ENCODE data around the gene DMD. TPM values are rescaled to one million over a fixed set of nuclear protein-coding genes. Genes with fewer than 3 reads are reported as not detected.
"Not testable (repeated sequence)": the region's sequence is repeated elsewhere in the genome, so short reads cannot be mapped to it uniquely, and the experiment has no call there.

The DMD gene
- total RNA-seq, 4 donors from 2014 or later, result 2.2 to 26.7 (median 7.8) TPM

DNA sequence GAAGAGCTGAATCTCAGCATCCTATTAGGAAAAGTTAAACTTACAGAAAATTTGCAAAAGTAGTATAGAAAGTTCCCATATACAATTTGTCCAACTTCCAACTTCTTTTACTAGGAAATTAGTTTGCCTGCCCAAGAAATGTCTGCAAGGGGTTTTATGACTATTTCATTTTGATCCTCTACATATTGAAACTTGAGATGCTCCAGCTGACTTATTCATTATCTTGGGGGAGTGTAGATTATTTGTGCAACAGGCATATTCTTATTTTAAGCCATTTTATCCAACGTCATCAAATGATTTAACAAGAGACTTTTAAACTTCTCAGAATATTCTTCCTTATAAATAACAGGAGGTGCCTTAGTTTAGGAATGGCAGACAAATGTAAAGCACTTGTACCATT lies 1822.4 kb downstream of the DMD start:
- no peaks in the 10 kb centered on the region for H3K27me3 ChIP-seq
- H3K27ac ChIP-seq, result no peak overlapping the region
- H3K36me3 ChIP-seq, result no peaks in the 10 kb centered on the region
- intact Hi-C loops (cut with DNase I), result no loop called here
- H3K4me3 ChIP-seq, result no peak overlapping the region
- TF ChIP-seq, protein P1, sequence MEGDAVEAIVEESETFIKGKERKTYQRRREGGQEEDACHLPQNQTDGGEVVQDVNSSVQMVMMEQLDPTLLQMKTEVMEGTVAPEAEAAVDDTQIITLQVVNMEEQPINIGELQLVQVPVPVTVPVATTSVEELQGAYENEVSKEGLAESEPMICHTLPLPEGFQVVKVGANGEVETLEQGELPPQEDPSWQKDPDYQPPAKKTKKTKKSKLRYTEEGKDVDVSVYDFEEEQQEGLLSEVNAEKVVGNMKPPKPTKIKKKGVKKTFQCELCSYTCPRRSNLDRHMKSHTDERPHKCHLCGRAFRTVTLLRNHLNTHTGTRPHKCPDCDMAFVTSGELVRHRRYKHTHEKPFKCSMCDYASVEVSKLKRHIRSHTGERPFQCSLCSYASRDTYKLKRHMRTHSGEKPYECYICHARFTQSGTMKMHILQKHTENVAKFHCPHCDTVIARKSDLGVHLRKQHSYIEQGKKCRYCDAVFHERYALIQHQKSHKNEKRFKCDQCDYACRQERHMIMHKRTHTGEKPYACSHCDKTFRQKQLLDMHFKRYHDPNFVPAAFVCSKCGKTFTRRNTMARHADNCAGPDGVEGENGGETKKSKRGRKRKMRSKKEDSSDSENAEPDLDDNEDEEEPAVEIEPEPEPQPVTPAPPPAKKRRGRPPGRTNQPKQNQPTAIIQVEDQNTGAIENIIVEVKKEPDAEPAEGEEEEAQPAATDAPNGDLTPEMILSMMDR (IDR thresholded peaks at IDR 0.05), result no peak
- TF ChIP-seq POLR2A (IDR thresholded peaks at IDR 0.05), result no peak
- DNase-seq, result no peak
- no peaks in the 10 kb centered on the region for H3K9me3 ChIP-seq
- WGBS, 2 donors, result 50 to 62% methylated on average over 1 of the region's 1 CpG
- no peaks in the 10 kb centered on the region for H3K4me1 ChIP-seq

DNA sequence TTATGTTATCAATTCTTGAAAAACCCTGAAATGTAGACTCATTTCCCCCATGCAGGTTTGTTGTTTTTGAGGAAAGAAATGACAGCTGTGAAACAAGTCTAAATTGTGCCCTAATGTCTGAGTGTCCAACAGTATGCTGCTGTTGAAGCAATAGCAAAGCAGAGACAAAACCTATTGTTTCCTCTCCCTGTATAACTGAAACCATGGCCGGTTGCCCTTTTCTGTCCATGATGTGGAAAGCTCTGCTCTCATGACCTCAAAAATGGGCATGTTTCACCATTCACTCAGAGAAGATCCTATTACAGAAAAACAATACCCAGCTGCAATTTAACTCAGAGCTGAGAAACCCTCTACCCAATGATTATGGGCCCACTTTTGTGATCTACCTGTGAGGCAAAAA lies 1826.9 kb downstream of the DMD start:
- WGBS, 2 donors, result 83% methylated on average over 1 of the region's 1 CpG
- no peak overlapping the region for H3K27ac ChIP-seq
- no peaks in the 10 kb centered on the region for H3K4me1 ChIP-seq
- no peak for TF ChIP-seq POLR2A (IDR thresholded peaks at IDR 0.05)
- TF ChIP-seq, protein P1 (IDR thresholded peaks at IDR 0.05), result no peak
- intact Hi-C loops (cut with DNase I), result no loop called here
- no peak overlapping the region for H3K4me3 ChIP-seq
- no peaks in the 10 kb centered on the region for H3K36me3 ChIP-seq
- no peaks in the 10 kb centered on the region for H3K27me3 ChIP-seq
- no peaks in the 10 kb centered on the region for H3K9me3 ChIP-seq
- no peak for DNase-seq

DNA sequence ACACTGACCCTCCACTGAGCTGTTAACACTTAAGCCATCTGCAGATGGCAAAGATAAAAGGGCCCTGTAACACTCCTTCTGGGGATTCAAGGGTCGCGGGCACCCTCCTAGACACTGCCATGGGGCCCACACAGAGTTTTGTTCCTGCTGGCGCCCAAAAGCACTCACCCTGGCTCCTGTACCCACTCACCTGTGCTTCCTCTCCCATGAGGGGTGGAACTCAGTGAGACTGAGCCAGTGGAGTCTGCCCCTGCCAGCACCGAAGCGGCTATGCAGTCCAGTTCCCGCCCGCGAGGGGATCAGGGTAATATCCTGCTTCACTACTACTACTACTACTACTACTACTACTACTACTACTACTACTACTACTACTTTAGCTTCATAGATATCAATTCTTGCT lies 1827.4 kb downstream of the DMD start:
- TF ChIP-seq POLR2A (IDR thresholded peaks at IDR 0.05), result no peak
- intact Hi-C loops (cut with DNase I), result no loop called here
- DNase-seq, result no peak
- Histone ChIP-seq H3K36me3 (no peaks in the 10 kb centered on the region), H3K4me3 (no peak overlapping the region), H3K9me3 (no peaks in the 10 kb centered on the region), H3K27me3 (no peaks in the 10 kb centered on the region), H3K27ac (no peak overlapping the region), H3K4me1 (no peaks in the 10 kb centered on the region)
- WGBS, 2 donors, result 93 to 94% methylated on average over 2 to 5 of the region's 8 CpGs

DNA sequence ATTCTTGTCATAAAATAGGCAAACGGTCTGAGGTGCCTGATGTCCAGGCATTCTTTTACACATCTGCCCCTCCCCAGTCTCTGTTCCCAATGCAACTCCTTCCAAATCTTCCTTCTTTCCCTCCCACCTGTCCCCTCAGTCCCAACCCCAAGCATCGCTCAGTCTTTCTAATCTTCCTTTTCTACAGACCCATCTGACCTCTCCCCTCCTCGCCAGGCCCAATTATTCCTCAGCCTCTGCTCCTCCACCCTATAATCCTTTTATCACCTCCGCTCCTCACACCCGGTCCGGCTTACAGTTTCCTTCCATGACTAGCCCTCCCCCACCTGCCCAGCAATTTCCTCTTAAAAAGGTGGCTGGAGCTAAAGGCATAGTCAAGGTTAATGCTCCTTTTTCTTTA lies 1832.4 kb downstream of the DMD start:
- H3K36me3 ChIP-seq; H3K9me3 ChIP-seq; intact Hi-C loops (cut with DNase I); H3K4me3 ChIP-seq; DNase-seq; H3K27me3 ChIP-seq; H3K27ac ChIP-seq: not testable (repeated sequence)
- H3K4me1 ChIP-seq, result peaks cover 0 to 11% (median 0%) of the 10 kb centered on the region in 3 donors
- WGBS, 2 donors, result 76 to 97% methylated on average over 4 to 6 of the region's 6 CpGs

DNA sequence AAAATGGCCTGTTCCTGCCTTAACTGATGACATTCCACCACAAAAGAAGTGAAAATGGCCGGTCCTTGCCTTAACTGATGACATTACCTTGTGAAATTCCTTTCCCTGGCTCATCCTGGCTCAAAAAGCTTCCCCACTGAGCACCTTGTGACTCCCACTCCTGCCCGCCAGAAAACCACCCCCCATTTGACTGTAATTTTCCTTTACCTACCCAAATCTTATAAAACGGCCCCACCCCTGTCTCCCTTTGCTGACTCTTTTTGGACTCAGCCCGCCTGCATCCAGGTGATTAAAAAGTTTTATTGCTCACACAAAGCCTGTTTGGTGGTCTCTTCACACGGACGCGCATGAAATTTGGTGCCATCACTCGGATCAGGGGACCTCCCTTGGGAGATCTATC lies 1833.5 kb downstream of the DMD start:
- H3K36me3 ChIP-seq; H3K9me3 ChIP-seq; DNase-seq; H3K27me3 ChIP-seq; H3K4me3 ChIP-seq; intact Hi-C loops (cut with DNase I); H3K27ac ChIP-seq: not testable (repeated sequence)
- 68 to 89% methylated on average over 7 of the region's 8 CpGs for WGBS, 2 donors
- peaks cover 0 to 11% (median 0%) of the 10 kb centered on the region in 3 donors for H3K4me1 ChIP-seq

DNA sequence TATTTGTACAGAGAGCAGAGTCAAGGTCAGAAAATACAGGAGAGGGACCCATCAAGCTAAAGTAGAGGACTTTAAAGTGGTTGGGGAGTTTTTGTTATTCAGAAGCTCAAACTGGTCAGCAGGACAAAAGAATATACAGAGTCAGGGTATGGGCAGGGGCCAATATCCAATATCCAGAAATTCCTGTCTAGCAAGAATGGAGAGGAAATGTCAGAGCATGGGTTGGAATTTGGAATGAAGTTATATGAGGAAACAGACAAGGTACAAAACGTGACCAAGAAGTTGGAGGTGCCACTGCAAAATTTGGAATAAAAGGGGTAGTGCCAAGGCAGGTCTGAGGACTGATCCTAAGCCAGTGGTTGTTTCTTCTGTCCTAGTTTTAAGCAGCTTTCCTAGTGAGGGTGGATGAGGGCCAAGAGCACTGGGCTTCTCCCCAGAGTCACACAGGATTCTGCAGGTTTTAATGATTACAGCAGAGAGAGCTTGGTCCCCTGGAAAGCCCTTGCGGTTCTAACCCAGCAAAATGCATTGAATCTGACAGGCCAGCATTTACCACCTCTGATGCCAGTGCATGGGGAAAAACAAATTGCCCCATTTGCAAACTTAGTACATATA lies 1834.8 kb downstream of the DMD start:
- Histone ChIP-seq H3K9me3 (no peaks in the 10 kb centered on the region), H3K27ac (no peak overlapping the region), H3K27me3 (no peaks in the 10 kb centered on the region), H3K36me3 (no peaks in the 10 kb centered on the region), H3K4me3 (no peak overlapping the region), H3K4me1 (peaks cover 0 to 11% (median 0%) of the 10 kb centered on the region in 3 donors)
- no peak for DNase-seq
- no peak for TF ChIP-seq POLR2A (IDR thresholded peaks at IDR 0.05)
- TF ChIP-seq, protein P1 (IDR thresholded peaks at IDR 0.05), result no peak
- WGBS, 2 donors, result 13 to 40% methylated on average over 1 to 2 of the region's 2 CpGs
- intact Hi-C loops (cut with DNase I), result no loop called here

DNA sequence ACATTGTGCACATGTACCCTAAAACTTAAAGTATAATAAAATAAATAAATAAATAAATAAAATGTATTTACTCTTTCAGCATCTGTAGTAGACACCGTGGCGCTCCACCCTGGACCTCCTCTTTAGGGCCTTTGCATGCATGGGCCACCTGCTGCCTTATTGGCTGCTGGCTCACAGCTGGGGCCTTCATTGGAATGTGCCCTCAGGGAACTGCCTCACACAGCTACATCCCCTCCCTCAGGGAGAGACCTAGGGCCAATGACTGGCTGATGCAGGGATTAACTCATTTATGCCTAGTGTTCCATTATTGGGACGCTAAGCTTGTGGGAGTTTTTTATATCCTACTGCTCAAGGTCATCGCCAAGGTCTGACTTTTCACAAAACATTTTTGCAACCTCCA lies 1836.6 kb downstream of the DMD start:
- intact Hi-C loops (cut with DNase I), result no loop called here
- Histone ChIP-seq H3K4me1 (peaks cover 0 to 11% (median 0%) of the 10 kb centered on the region in 3 donors), H3K27ac (no peak overlapping the region), H3K4me3 (no peak overlapping the region), H3K27me3 (no peaks in the 10 kb centered on the region), H3K9me3 (no peaks in the 10 kb centered on the region), H3K36me3 (no peaks in the 10 kb centered on the region)
- WGBS, 2 donors, result 33 to 81% methylated on average over 2 to 4 of the region's 4 CpGs
- no peak for TF ChIP-seq POLR2A (IDR thresholded peaks at IDR 0.05)
- TF ChIP-seq, protein P1 (IDR thresholded peaks at IDR 0.05), result no peak
- no peak for DNase-seq
